PC-9 (cell line): ENCODE measurements around the gene PRKCB. TPM values are rescaled to one million over a fixed set of nuclear protein-coding genes. Genes with fewer than 3 reads are reported as not detected.

Source experiments
- BruUV-seq: library from RNA; stranded (reverse); fragments of 400-500 nt; replicated peaks from 2 replicates; lab custom pipeline; 2021; lab: Mats Ljungman, UMichigan
- CTCF ChIA-PET: fragments of 300-600 bp; sonication (Branson Sonifier 250); formaldehyde crosslinking; loops from one replicate; lab custom pipeline; 2022; ENCODE audit warnings: antibody characterized with exemption; lab: Charles Lee
- POLR2A ChIA-PET: fragments of 300-600 bp; sonication (Branson Sonifier 250); formaldehyde crosslinking; loops from one replicate; lab custom pipeline; 2022; ENCODE audit warnings: antibody characterized with exemption; ENCODE audit not compliant: unreplicated experiment; lab: Charles Lee
- DNase-seq, 2 experiments: peaks; one replicate each; pipeline versions ENCODE4 v3.0.0 to v3.0.0-alpha.2; 2015 to 2022; ENCODE audit warnings: mixed read lengths in 1 of 2
- H2AFZ ChIP-seq: fragments of 200-600 bp; sonication (generic); 2 replicates; pipeline ENCODE4 v1.8.1; 2017; ENCODE audit warnings: antibody characterized with exemption
- H3F3A ChIP-seq: fragments of 200-600 bp; sonication (generic); 2 replicates; pipeline ENCODE4 v1.8.1; 2017; ENCODE audit warnings: antibody characterized with exemption, mild to moderate bottlenecking, low read depth; ENCODE audit not compliant: insufficient read depth
- H3K27ac ChIP-seq: fragments of 200-600 bp; sonication (generic); 2 replicates; pipeline ENCODE4 v1.6.1; 2016; ENCODE audit warnings: mixed run types
- H3K27me3 ChIP-seq: fragments of 200-600 bp; sonication (generic); 2 replicates; pipeline ENCODE4 v1.6.1; 2016; ENCODE audit warnings: low read depth, mixed run types; ENCODE audit not compliant: insufficient read depth
- H3K36me3 ChIP-seq: fragments of 200-600 bp; sonication (generic); 2 replicates; pipeline ENCODE4 v1.6.1; 2016; ENCODE audit warnings: low read depth, mixed run types
- H3K4me1 ChIP-seq: fragments of 200-600 bp; sonication (generic); replicated peaks from 2 replicates; pipeline ENCODE4 v1.6.1; 2016; ENCODE audit warnings: mixed run types; ENCODE audit not compliant: insufficient read depth
- H3K4me2 ChIP-seq: fragments of 200-600 bp; sonication (generic); 2 replicates; pipeline ENCODE4 v1.6.1; 2017; ENCODE audit warnings: mixed run types
- H3K4me3 ChIP-seq: fragments of 200-600 bp; sonication (generic); 2 replicates; pipeline ENCODE4 v1.6.1; 2016; ENCODE audit warnings: mixed run types
- H3K79me2 ChIP-seq: fragments of 200-600 bp; sonication (generic); 2 replicates; pipeline ENCODE4 v1.6.1; 2017; ENCODE audit warnings: low read depth, mixed run types
- H3K9me2 ChIP-seq: fragments of 200-600 bp; sonication (generic); 2 replicates; pipeline ENCODE4 v1.8.1; 2017; ENCODE audit warnings: mild to moderate bottlenecking; ENCODE audit not compliant: insufficient read depth
- H3K9me3 ChIP-seq: fragments of 200-600 bp; sonication (generic); 2 replicates; pipeline ENCODE4 v1.8.1; 2016; ENCODE audit warnings: low read depth; ENCODE audit not compliant: insufficient read depth
- H4K20me1 ChIP-seq: fragments of 200-600 bp; sonication (generic); 2 replicates; pipeline ENCODE4 v1.8.1; 2017; ENCODE audit not compliant: insufficient read depth
- EZH2 ChIP-seq: fragments of 200-600 bp; sonication (generic); IDR thresholded peaks from 2 replicates; pipeline ENCODE4 v1.8.0; 2017; ENCODE audit warnings: antibody characterized with exemption, low read depth
- intact Hi-C: fragments of 100-400 bp; cut with micrococcal nuclease; formaldehyde crosslinking; loops from one replicate; pipeline ENCODE4 v1.10.0; 2022; ENCODE audit not compliant: unreplicated experiment
- total RNA-seq: library from RNA; stranded (reverse); gene quantifications from 2 replicates; pipeline ENCODE4 v1.2.3, GENCODE V29; 2021
- TF ChIP-seq, protein P1 (sequence below): fragments of 200-600 bp; sonication (generic); conservative IDR thresholded peaks from 2 replicates; pipeline ENCODE4 v1.6.1; 2017; ENCODE audit warnings: mixed run types, antibody characterized with exemption, mild to moderate bottlenecking, moderate library complexity

The PRKCB gene
- total RNA-seq, 1 experiment from 2014 or later: not detected

DNA sequence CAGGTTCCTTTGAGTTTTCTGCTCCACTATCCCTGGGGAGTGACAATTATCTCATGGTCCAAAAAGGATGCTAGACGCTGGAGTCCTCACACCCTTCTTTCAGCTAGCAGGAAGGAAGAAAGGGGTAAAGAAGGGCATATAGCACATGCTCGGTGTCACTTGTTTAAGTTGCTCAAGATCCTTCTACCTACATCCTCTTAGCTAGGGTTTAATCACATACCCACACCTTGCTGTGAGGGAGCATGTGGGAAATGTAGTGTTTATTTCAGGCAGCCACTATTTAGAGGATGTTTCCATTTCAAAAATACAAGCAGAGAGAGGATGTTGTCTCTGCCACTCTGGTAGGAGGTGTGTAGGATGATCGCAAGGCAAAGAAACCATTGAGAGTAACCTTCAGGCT lies 4.5 kb downstream of the PRKCB start:
- Histone ChIP-seq H3K79me2 (no peaks in the 10 kb centered on the region), H2AFZ (no peak overlapping the region), H3K9me3 (no peaks in the 10 kb centered on the region), H3K4me2 (no peak overlapping the region), H3K9me2 (no peaks in the 10 kb centered on the region), H4K20me1 (no peaks in the 10 kb centered on the region), H3K27ac (no peak overlapping the region), H3K27me3 (peaks cover 53% of the 10 kb centered on the region), H3K4me1 (no peaks in the 10 kb centered on the region), H3K4me3 (no peak overlapping the region), H3F3A (no peaks in the 10 kb centered on the region), H3K36me3 (no peaks in the 10 kb centered on the region)
- ChIA-PET CTCF (no interaction called here), POLR2A (interaction anchor here (0.7 kb wide), 1 partner anchor 599 kb away, joined by 5 read pairs; no protein-coding TSS in a partner anchor)
- no peak for DNase-seq
- BruUV-seq: no TSS peak
- intact Hi-C loops: no loop called here
- no peak for TF ChIP-seq EZH2
- TF ChIP-seq, protein P1, sequence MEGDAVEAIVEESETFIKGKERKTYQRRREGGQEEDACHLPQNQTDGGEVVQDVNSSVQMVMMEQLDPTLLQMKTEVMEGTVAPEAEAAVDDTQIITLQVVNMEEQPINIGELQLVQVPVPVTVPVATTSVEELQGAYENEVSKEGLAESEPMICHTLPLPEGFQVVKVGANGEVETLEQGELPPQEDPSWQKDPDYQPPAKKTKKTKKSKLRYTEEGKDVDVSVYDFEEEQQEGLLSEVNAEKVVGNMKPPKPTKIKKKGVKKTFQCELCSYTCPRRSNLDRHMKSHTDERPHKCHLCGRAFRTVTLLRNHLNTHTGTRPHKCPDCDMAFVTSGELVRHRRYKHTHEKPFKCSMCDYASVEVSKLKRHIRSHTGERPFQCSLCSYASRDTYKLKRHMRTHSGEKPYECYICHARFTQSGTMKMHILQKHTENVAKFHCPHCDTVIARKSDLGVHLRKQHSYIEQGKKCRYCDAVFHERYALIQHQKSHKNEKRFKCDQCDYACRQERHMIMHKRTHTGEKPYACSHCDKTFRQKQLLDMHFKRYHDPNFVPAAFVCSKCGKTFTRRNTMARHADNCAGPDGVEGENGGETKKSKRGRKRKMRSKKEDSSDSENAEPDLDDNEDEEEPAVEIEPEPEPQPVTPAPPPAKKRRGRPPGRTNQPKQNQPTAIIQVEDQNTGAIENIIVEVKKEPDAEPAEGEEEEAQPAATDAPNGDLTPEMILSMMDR: no peak

GRCh38 chr16:23842137-23842600 lies 6.4 kb downstream of the PRKCB start:
- POLR2A ChIA-PET: no interaction called here
- Histone ChIP-seq H3F3A (no peaks in the 10 kb centered on the region), H3K4me1 (no peaks in the 10 kb centered on the region), H2AFZ (no peak overlapping the region), H4K20me1 (no peaks in the 10 kb centered on the region), H3K4me2 (no peak overlapping the region), H3K79me2 (no peaks in the 10 kb centered on the region), H3K27me3 (peaks cover 69% of the 10 kb centered on the region), H3K27ac (no peak overlapping the region), H3K9me3 (no peaks in the 10 kb centered on the region), H3K4me3 (no peak overlapping the region), H3K36me3 (no peaks in the 10 kb centered on the region), H3K9me2 (no peaks in the 10 kb centered on the region)
- DNase-seq: no peak
- TF ChIP-seq EZH2: no peak
- CTCF ChIA-PET: no interaction called here
- no TSS peak for BruUV-seq
- intact Hi-C loops: no loop called here

DNA sequence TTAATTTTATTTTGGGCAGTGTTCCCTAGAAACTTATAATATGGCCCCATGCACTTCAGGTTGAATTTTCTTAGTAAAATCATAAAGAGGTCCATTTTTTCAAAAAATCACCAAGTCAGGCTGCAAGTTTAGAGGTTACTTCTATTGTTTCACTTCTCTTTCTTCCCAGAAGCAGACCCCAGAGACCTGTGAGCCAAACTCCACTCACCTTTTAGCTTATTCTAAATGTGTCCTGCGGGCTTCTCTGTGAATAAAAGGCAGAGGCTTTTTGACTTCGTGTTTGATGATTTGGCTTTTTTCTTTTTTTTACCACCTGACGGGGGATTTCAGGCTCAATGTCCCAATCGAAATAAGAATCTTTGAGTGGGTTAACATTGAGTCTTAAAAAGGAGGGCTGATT lies 7.4 kb downstream of the PRKCB start:
- CTCF ChIA-PET: no interaction called here
- H3K79me2 ChIP-seq: no peaks in the 10 kb centered on the region
- H3K4me2 ChIP-seq: no peak overlapping the region
- H3K4me1 ChIP-seq: no peaks in the 10 kb centered on the region
- H3F3A ChIP-seq: no peaks in the 10 kb centered on the region
- POLR2A ChIA-PET: no interaction called here
- H3K36me3 ChIP-seq: no peaks in the 10 kb centered on the region
- H3K27me3 ChIP-seq: peaks cover 67% of the 10 kb centered on the region
- H3K9me2 ChIP-seq: no peaks in the 10 kb centered on the region
- H2AFZ ChIP-seq: no peak overlapping the region
- H3K27ac ChIP-seq: no peak overlapping the region
- no peak overlapping the region for H3K4me3 ChIP-seq
- BruUV-seq: no TSS peak
- H3K9me3 ChIP-seq: no peaks in the 10 kb centered on the region
- intact Hi-C loops: no loop called here
- H4K20me1 ChIP-seq: no peaks in the 10 kb centered on the region
- TF ChIP-seq EZH2: no peak
- TF ChIP-seq, protein P1: no peak
- no peak for DNase-seq

DNA sequence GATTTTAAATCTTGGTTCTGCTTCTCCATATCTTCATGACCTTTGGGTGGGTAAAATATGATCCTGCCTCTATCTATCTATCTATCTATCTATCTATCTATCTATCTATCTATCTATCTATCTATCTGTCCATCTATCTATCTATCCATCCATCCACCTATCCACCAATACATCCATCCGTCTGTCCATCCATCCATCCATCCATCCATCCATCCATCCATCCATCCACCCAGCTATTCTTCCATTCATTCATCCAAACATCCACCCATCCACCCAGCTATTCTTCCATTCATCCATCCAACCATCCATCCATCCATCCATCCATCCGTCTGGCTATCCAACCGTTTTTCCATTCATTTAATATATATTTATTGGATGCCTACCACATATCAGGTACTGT lies 11.5 kb downstream of the PRKCB start:
- intact Hi-C loops: no loop called here
- Histone ChIP-seq H3K27ac (no peak overlapping the region), H3K4me1 (no peaks in the 10 kb centered on the region), H3K9me2 (no peaks in the 10 kb centered on the region), H3K27me3 (peaks cover 53% of the 10 kb centered on the region), H3K79me2 (no peaks in the 10 kb centered on the region), H2AFZ (no peak overlapping the region), H3F3A (no peaks in the 10 kb centered on the region), H3K4me3 (no peak overlapping the region), H3K9me3 (no peaks in the 10 kb centered on the region), H3K4me2 (no peak overlapping the region), H4K20me1 (no peaks in the 10 kb centered on the region), H3K36me3 (no peaks in the 10 kb centered on the region)
- POLR2A ChIA-PET: no interaction called here
- CTCF ChIA-PET: no interaction called here
- TF ChIP-seq EZH2: no peak
- TF ChIP-seq, protein P1: no peak
- no peak for DNase-seq
- no TSS peak for BruUV-seq
